KOPT-K1 (cell line): Measurements from ENCODE around the gene FAM171A2.

Source experiments
- H3K27ac ChIP-seq: fragments of 200-600 bp; sonication (generic); 2 replicates; pipeline ENCODE4 v1.5.1; 2016; ENCODE audit warnings: antibody characterized with exemption, mild to moderate bottlenecking, low read depth, low read length; ENCODE audit not compliant: poor library complexity, severe bottlenecking
- H3K36me3 ChIP-seq: fragments of 200-600 bp; sonication (generic); 2 replicates; pipeline ENCODE4 v1.5.1; 2017; ENCODE audit warnings: antibody characterized with exemption, mild to moderate bottlenecking, low read length, moderate library complexity; ENCODE audit not compliant: insufficient read depth
- H3K9me3 ChIP-seq: fragments of 200-600 bp; sonication (generic); 2 replicates; pipeline ENCODE4 v1.5.1; 2017; ENCODE audit warnings: antibody characterized with exemption, low read length, mild to moderate bottlenecking; ENCODE audit not compliant: insufficient read depth, poor library complexity, severe bottlenecking

Gene FAM171A2

DNA sequence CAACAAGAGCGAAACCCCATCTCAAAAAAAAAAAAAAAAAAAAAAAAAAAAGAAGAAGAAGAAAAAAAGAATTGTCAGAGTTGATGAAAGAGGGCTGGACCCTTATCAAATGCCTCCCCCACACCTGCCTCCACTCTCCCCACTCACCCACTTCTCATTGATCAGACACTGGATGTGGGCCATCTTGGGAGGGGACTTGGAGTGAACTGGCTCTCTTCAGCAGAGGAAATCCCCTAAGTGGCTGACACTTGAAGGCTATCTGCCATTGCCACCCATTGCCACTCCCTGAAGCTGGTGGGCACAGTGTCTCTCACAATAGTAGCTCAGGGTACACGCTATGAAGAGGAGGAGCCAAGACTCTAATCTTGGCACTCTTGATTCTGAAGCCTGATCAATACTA lies 24.2 kb upstream of the FAM171A2 start:
- no peaks in the 10 kb centered on the region for H3K9me3 ChIP-seq
- H3K36me3 ChIP-seq = no peaks in the 10 kb centered on the region
- no peak overlapping the region for H3K27ac ChIP-seq

DNA sequence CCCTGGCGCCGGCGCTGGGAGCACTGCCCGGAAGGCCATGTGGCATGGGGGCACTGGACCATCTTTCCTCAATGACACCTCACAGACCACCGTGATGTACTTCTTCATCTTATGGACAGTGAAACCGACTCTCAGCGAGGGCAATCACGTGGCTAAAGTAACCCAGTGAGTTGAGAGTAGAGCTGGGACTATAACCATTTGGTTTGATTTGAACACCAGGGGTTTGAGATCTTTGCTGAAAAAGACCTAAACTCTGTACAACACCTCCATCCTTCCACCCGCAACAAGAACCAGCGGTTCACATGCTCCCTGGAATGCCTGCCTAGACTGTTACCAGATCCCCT lies 22.5 kb upstream of the FAM171A2 start:
- H3K9me3 ChIP-seq = no peaks in the 10 kb centered on the region
- no peaks in the 10 kb centered on the region for H3K36me3 ChIP-seq
- H3K27ac ChIP-seq = no peak overlapping the region

DNA sequence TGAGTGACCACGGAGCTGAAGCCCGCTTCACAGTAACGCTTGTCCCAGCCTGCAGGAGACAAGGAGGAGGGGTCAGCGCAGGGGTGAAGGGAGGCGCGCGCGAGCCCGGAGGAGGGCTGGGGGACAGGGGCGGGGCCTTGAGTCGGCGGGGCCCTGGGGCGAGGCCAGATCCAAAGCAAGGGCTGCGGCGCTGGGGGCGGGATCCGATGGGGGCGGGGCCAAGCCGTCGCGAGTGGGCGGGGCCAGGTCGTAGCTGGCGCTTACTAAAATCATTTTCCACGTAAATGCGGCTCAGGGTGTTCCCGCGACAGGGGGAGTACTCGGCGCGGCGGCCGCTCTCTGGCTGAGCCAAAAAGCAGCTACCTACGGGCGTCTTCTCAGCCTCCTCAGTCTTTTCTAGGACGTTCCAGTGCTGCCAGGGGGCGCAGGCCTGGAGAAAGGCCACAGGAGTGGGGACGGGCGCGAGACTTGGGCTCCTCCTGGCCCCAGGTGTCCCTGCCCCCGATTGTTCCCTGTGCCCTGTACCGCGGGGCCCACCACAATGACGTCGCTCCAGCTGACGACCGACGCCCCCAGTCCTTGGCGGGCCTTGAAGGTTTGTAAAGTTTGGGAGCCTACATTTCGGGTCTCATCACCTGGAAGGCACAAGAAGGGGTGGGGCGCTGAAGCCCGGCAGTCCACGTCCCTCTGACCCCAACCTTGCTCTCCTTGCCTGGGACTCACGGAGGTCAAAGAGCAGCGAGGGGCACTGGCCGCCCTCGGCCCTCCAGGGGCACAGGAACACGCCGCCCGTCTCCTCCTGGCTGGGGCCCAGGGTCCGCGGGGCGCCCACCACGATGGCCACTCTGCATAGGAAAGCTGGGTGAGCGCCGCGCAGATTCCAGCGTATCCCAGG lies 21.9 kb upstream of the FAM171A2 start:
- Histone ChIP-seq H3K9me3 (no peaks in the 10 kb centered on the region), H3K27ac (no peak overlapping the region), H3K36me3 (no peaks in the 10 kb centered on the region)

DNA sequence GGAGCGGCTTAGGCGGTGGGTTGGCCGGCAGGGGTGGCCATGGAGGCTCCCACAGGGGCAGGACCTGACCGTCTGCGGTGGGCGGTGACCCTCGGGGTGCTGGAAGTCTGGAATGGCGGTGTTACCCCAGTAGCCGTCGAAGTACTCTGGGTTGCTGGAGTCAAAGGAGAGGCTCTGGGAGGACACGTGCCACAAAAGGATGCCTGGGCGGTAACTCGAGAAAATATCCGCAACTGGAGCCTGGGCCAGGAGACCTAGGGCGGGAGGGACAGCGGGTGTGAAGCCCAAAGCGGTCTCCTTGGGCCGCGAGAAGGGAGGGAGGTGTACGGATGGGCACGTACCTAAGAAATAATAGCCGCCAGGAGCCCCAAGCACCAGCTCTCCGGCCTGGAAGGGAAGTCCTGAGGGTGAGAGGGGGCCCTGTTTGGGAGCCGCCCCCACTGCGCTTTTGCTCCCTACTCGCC lies 21.2 kb upstream of the FAM171A2 start:
- Histone ChIP-seq H3K9me3 (no peaks in the 10 kb centered on the region), H3K36me3 (no peaks in the 10 kb centered on the region), H3K27ac (no peak overlapping the region)

DNA sequence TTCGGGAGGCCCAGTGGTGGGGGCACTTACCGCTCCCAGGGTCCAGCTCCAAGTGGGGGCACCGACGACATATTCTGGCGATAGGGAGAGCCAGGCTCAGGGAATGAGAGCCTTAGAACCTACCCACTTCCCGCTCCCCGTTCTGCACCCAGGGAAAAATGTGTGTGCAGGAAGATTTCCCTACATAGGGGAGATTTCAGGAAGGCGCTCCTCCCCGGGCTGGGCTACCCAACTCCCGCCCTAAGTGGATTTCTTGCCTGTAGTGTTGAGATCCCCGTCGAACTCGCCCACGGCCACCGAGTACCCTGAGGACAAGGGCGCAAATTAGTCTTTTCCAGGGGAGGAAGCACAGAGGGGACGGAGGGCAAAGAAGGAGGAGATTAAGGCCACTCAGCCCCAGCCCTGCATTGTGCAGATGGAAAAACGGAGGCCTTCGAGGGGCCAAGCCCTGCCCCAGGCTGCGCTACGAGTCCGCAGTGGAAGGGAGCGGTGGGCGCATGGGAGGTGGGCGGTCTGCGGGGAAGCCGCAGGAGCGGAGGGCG lies 20.7 kb upstream of the FAM171A2 start:
- no peaks in the 10 kb centered on the region for H3K9me3 ChIP-seq
- no peak overlapping the region for H3K27ac ChIP-seq
- H3K36me3 ChIP-seq = no peaks in the 10 kb centered on the region

DNA sequence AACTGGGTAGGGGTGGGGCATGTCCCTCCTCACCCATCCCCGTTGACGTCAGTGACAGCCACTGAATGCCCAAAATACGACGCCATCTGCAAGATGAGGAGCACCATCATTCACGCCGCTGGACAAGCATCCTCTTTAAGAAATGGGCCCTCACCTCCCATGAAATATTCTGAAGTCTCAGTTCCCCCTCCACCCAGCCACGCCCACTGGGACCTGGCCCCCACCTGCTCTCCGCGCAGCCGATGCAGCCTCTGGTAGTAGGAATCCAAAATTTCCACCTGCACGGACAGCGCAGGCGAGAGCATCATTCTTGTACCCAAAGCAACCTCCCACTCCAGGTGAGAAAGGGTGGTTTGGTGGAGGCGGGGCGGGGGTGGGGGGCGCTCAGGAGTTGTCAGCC lies 20.2 kb upstream of the FAM171A2 start:
- H3K9me3 ChIP-seq = no peaks in the 10 kb centered on the region
- no peak overlapping the region for H3K27ac ChIP-seq
- no peaks in the 10 kb centered on the region for H3K36me3 ChIP-seq

DNA sequence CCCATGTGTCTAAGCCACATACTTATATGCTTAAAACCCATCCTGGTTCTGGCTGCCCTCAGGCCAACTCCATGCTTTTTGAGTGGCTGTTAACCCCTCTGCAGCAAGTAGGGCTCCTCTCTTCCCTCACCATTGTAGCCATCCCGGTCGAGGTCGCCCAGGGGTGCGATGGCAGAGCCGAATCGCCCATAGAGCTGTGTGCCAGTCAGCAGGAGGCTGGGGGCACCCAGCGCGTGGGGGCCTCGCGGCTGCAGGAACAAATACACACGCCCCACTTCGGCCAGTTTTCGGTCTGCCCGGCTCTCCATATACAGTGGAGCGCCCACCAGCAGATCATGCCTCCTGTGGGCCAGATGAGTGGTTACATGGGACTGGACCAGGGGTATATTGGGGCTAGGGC lies 19.7 kb upstream of the FAM171A2 start:
- no peaks in the 10 kb centered on the region for H3K36me3 ChIP-seq
- no peaks in the 10 kb centered on the region for H3K9me3 ChIP-seq
- no peak overlapping the region for H3K27ac ChIP-seq

DNA sequence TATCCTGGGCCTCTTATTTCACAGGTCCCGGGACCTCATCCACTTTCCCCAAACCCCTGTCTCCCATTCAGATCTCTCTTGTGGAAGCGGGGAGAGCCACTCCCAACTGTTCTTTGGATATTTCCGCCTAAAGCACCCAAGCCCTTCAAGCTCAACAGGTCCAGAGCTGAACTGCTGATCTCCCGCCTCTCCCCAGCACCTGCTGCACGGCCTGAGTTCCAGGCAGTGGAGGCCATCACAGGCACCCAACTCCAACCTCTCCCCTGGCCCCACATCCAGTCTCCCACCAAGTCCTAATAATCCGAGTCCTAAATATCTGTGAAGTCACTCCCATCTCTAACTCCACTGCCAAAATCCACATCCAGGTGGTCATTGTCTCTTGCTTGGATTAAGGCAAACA lies 19.3 kb upstream of the FAM171A2 start:
- Histone ChIP-seq H3K27ac (no peak overlapping the region), H3K9me3 (no peaks in the 10 kb centered on the region), H3K36me3 (no peaks in the 10 kb centered on the region)

DNA sequence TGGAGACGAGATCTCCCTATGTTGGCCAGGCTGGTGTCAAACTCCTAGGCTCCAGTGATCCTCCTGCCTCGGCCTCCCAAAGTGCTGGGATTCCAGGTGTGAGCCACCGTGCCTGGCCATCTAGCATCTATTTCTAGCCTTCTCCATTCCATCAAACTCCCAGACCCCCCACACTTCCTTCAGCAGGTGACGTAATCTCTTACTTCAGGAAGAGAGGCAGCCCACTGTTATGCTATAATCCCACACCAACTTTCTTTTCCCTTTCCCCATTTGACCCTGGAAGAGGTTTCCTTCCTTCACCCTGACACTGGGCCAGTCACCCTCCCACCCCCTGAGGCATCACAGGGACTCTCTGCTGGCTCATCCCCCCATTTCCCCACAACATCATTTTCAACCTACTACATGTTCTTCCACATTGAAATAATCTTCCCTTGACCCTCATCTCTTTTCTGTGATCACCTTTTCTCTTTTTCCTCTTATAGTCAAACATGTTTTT lies 18.2 kb upstream of the FAM171A2 start:
- no peaks in the 10 kb centered on the region for H3K36me3 ChIP-seq
- no peaks in the 10 kb centered on the region for H3K9me3 ChIP-seq
- H3K27ac ChIP-seq = no peak overlapping the region

DNA sequence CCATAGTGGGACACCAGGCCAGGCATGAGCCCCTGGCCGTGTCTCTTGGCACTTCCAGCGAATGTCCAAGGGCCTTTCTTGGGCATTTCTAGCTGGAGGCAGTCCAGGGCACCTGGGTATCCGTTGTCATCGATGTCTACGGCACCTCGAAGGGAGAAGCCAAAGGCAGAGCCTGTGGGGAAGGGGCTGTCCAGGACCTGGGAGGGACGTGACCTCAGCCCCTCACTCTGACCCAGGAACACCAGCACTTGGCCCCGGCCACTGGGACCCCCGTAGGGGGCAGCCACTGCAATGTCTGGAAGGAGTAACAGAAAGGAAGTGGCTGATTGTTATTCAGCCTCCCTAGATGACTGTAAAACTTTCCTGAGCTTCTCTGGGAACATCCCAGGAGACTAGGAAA lies 17.1 kb upstream of the FAM171A2 start:
- Histone ChIP-seq H3K36me3 (no peaks in the 10 kb centered on the region), H3K27ac (no peak overlapping the region), H3K9me3 (no peaks in the 10 kb centered on the region)

DNA sequence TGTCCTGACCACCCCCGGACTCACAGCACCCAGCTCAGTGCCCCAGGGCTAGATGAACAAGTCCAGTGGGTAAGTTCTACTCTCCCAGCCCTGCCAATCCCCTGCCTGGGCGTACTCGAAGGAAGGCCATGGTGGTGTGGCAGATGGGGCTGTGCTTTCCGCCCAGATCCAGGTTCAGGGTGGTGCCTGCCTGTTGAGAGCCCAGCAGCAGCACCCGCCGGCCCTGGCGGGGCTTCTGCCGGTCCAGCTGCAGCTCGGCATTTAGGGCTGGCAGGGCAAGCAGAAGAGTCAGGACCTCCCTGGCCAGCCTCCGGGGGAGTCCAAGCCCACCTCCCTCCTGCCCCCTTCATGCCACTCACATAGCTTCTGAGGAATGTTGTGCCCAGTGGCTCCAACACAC lies 16.2 kb upstream of the FAM171A2 start:
- no peak overlapping the region for H3K27ac ChIP-seq
- H3K9me3 ChIP-seq = no peaks in the 10 kb centered on the region
- no peaks in the 10 kb centered on the region for H3K36me3 ChIP-seq

DNA sequence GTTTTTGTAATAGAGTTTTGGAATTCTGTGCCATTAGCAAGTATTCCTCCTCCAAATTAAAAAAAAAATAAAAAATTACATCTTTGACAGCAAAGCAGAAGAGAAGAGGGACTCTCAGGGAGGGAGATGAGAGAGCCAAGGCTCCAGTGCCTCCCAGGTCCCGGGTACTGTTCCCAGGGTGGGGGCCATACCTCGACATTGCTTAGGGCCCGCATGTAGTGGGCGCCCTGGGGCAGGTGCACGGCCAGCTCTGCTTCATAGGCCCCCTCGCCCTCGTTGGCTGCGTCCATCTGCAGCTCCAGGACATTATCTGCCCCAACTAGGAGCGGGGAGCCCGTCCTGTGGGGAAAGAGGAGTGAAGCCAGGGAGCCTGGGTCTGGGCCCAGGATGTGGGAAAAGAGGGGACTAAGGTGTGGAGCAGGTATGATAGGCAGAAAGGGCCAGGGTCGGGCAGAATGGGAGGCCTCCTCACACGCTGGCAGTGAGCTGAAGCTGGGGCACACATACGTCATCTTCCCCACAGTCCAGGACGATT lies 14.6 kb upstream of the FAM171A2 start:
- Histone ChIP-seq H3K27ac (no peak overlapping the region), H3K36me3 (no peaks in the 10 kb centered on the region), H3K9me3 (no peaks in the 10 kb centered on the region)

DNA sequence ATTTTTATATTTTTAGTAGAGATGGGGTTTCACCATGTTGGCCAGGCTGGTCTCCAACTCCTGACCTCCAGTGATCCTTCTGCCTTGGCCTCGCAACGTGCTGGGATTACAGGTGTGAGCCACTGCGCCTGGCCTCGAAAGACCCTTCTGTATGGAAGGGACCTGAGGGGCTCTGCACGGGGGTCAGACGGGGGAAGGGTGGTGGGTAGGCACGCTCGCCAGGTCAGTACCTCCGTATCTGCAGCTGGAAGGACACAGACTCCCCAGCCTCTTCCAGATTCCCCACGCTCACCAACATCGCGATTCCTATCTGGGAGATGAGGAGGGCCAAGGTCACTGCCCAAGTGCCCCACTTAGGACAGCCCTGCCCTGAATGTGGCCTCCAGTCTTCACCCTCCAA lies 13.1 kb upstream of the FAM171A2 start:
- no peaks in the 10 kb centered on the region for H3K36me3 ChIP-seq
- H3K27ac ChIP-seq = no peak overlapping the region
- H3K9me3 ChIP-seq = no peaks in the 10 kb centered on the region

DNA sequence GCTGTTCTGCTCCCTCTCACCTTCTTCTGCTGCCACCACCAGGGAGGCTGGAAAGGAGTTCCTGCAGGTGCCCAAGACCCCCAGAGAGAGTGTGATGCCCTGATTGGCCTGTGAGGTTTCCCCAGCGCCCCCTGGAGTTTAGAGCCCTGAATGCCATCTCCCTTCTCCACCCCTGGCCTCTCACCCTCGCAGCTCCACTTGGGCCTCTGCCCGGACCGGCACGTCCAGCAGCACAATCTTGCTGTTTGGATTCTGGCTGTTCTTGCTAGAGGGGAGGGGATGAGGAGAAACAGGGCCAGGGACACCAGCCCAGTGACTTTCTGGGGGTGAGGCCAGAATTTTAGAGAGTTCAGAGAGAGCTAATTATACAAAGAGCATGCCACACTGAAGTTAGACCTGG lies 12.5 kb upstream of the FAM171A2 start:
- Histone ChIP-seq H3K27ac (no peak overlapping the region), H3K9me3 (no peaks in the 10 kb centered on the region), H3K36me3 (no peaks in the 10 kb centered on the region)

DNA sequence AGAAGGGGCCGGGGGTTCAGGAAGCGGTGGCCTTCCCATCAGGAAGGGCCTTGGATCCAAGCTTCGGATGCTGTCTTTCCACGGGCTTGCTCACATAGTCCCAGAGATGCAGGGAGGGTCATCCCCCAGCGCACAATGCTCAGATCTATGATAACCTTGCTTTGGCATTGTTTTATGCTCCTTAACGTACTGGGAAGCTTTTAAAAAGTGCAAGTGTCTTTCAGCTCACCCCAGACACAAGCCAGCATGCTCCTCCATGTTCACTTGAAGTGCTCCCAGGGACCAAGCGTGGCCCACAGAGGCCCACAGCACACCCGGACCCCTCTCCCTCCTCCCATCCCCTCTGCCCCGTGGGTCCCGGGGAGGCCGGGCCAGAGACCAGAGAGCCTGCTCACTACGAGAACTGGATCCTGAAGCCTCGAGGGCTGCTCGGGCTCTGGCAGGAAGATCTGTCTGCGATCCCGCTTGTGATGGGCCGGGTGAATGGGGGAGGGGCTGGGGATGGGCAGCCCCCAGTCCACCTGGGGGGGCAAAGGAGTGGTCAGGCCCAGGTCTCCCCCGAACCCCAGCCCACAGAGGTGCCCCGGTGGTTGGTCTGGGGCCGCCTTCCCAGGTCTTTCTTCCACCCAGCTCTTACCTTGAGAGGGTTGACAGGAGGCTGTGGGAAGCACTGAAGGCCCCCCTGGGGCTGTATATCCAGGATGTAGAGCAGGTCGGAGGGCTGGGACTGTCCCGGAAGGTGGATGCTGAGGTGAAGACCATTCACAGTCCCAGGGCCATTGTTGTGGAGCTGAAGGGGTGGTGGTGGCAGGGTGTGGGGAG lies 11.8 kb upstream of the FAM171A2 start:
- Histone ChIP-seq H3K27ac (no peak overlapping the region), H3K36me3 (no peaks in the 10 kb centered on the region), H3K9me3 (no peaks in the 10 kb centered on the region)
